GM23338 (cell line): ENCODE data around the gene ARHGAP27. TPM values are rescaled to one million over a fixed set of nuclear protein-coding genes. Genes with fewer than 3 reads are reported as not detected.

ENCODE experiments used
- ATAC-seq: fragments of 200-7000 bp; cut with Tn5 transposase; 3 replicates; pipeline ENCODE4 v1.9.1; 2020
- DNase-seq: peaks from one replicate; pipeline ENCODE4 v3.0.0-alpha.2; 2015; ENCODE audit warnings: low spot score
- H2AFZ ChIP-seq: fragments of 200-600 bp; sonication (generic); 2 replicates; pipeline ENCODE4 v1.8.0; 2016; ENCODE audit warnings: antibody characterized with exemption, mild to moderate bottlenecking, moderate library complexity
- H3F3A ChIP-seq: fragments of 200-600 bp; sonication (generic); replicated peaks from 2 replicates; pipeline ENCODE4 v1.8.0; 2017; ENCODE audit warnings: antibody characterized with exemption, mixed run types, low read depth
- H3K27ac ChIP-seq: fragments of 200-600 bp; sonication (generic); 2 replicates; pipeline ENCODE4 v1.6.1; 2016; ENCODE audit warnings: low read depth
- H3K27me3 ChIP-seq: fragments of 200-600 bp; sonication (generic); 2 replicates; pipeline ENCODE4 v1.8.0; 2016; ENCODE audit warnings: mild to moderate bottlenecking, mixed run types, moderate library complexity; ENCODE audit not compliant: insufficient read depth
- H3K36me3 ChIP-seq: fragments of 200-600 bp; sonication (generic); 2 replicates; pipeline ENCODE4 v1.8.0; 2016; ENCODE audit warnings: mild to moderate bottlenecking; ENCODE audit not compliant: insufficient read depth
- H3K4me1 ChIP-seq: fragments of 200-600 bp; sonication (generic); 2 replicates; pipeline ENCODE4 v1.8.0; 2016; ENCODE audit warnings: mild to moderate bottlenecking, moderate library complexity; ENCODE audit not compliant: insufficient read depth
- H3K4me2 ChIP-seq: fragments of 200-600 bp; sonication (generic); 2 replicates; pipeline ENCODE4 v1.7.1; 2017; ENCODE audit warnings: mixed run types
- H3K4me3 ChIP-seq: fragments of 200-600 bp; sonication (generic); 2 replicates; pipeline ENCODE4 v1.6.1; 2016; ENCODE audit warnings: mixed run types
- H3K79me2 ChIP-seq: fragments of 200-600 bp; sonication (generic); replicated peaks from 2 replicates; pipeline ENCODE4 v1.8.0; 2017; ENCODE audit warnings: mild to moderate bottlenecking; ENCODE audit not compliant: insufficient read depth
- H3K9me2 ChIP-seq: fragments of 200-600 bp; sonication (generic); 2 replicates; pipeline ENCODE4 v1.8.0; 2017; ENCODE audit not compliant: insufficient read depth
- H4K20me1 ChIP-seq: fragments of 200-600 bp; sonication (generic); replicated peaks from 2 replicates; pipeline ENCODE4 v1.8.0; 2017; ENCODE audit warnings: mild to moderate bottlenecking; ENCODE audit not compliant: insufficient read depth
- H3K27ac Mint-ChIP-seq: 2 replicates; pipeline ENCODE4 v1.8.0; 2020; ENCODE audit warnings: inconsistent platforms, mild to moderate bottlenecking, moderate library complexity, mixed read lengths
- H3K27me3 Mint-ChIP-seq: 3 replicates; pipeline ENCODE4 v1.8.0; 2022; ENCODE audit warnings: low read depth, mild to moderate bottlenecking, moderate library complexity, mixed read lengths, inconsistent platforms; ENCODE audit not compliant: insufficient read depth, poor library complexity
- H3K36me3 Mint-ChIP-seq: 3 replicates; pipeline ENCODE4 v1.8.0; 2021; ENCODE audit warnings: low read depth, mild to moderate bottlenecking, inconsistent platforms, moderate library complexity, mixed read lengths
- H3K4me1 Mint-ChIP-seq: 3 replicates; pipeline ENCODE4 v1.8.0; 2020; ENCODE audit warnings: mild to moderate bottlenecking, inconsistent platforms, mixed read lengths
- H3K4me3 Mint-ChIP-seq: 3 replicates; pipeline ENCODE4 v1.8.0; 2021; ENCODE audit warnings: moderate library complexity, mild to moderate bottlenecking, inconsistent platforms, mixed read lengths
- H3K9me3 Mint-ChIP-seq: 3 replicates; pipeline ENCODE4 v1.8.0; 2020; ENCODE audit warnings: moderate library complexity, mild to moderate bottlenecking, inconsistent platforms, mixed read lengths
- EZH2phosphoT487 ChIP-seq: fragments of 200-600 bp; sonication (generic); IDR thresholded peaks from one replicate; pipeline ENCODE4 v1.8.1; 2018; ENCODE audit warnings: antibody characterized with exemption; ENCODE audit not compliant: unreplicated experiment
- POLR2AphosphoS5 ChIP-seq: IDR thresholded peaks from 2 replicates; pipeline ENCODE4 v1.6.1; 2016; ENCODE audit warnings: antibody characterized with exemption, low read depth
- STAT1 ChIP-seq: IDR thresholded peaks from one replicate; pipeline ENCODE4 v1.6.1; 2016; ENCODE audit warnings: antibody characterized with exemption; ENCODE audit not compliant: unreplicated experiment
- ZNF114 ChIP-seq: fragments of 250-450 bp; sonication (Bioruptor Pico); IDR thresholded peaks from 2 replicates; pipeline ENCODE4 v1.5.0; 2020; ENCODE audit warnings: mild to moderate bottlenecking, moderate library complexity
- ZNF331 ChIP-seq: fragments of 250-450 bp; sonication (Bioruptor Pico); IDR thresholded peaks from 2 replicates; pipeline ENCODE4 v1.5.0; 2020; ENCODE audit warnings: low read depth, mild to moderate bottlenecking, moderate library complexity
- polyA plus RNA-seq: library from polyadenylated mRNA; unstranded; fragments of >200 nt; fragmentation: Nextera tagmentation; extraction: Ambion mirVana; gene quantifications from 2 replicates; pipeline ENCODE4 v1.2.1, GENCODE V29; 2016
- total RNA-seq: library from RNA; depleted of rRNA; stranded (reverse); fragments of >200 nt; shearing (Covaris generic); gene quantifications from 2 replicates; pipeline ENCODE4 v1.2.3, GENCODE V29; 2014
- TF ChIP-seq, protein P1 (sequence below): IDR thresholded peaks from 2 replicates; pipeline ENCODE4 v1.6.1; 2016; ENCODE audit warnings: antibody characterized with exemption
- TF ChIP-seq, protein P2 (sequence below), 2 experiments: fragments of 200-600 bp in 1 of 2; sonication (generic) in 1 of 2; conservative IDR thresholded peaks; 2 replicates each; pipeline versions ENCODE4 v1.5.1 to v1.6.1; 2016 to 2017; ENCODE audit warnings: antibody characterized with exemption in 2 of 2, low read depth in 2 of 2, mild to moderate bottlenecking in 2 of 2, moderate library complexity in 1 of 2
- TF ChIP-seq, protein P3 (sequence below): IDR thresholded peaks from one replicate; pipeline ENCODE4 v1.6.1; 2018; ENCODE audit warnings: antibody characterized with exemption; ENCODE audit not compliant: unreplicated experiment

The ARHGAP27 gene
- total and polyA plus RNA-seq, 2 experiments from 2014 or later, result 5.9 to 17.7 TPM

GRCh38 chr17:45410144-45411091 lies 22.3 kb downstream of the ARHGAP27 start (continued):
- TF ChIP-seq, protein P1, sequence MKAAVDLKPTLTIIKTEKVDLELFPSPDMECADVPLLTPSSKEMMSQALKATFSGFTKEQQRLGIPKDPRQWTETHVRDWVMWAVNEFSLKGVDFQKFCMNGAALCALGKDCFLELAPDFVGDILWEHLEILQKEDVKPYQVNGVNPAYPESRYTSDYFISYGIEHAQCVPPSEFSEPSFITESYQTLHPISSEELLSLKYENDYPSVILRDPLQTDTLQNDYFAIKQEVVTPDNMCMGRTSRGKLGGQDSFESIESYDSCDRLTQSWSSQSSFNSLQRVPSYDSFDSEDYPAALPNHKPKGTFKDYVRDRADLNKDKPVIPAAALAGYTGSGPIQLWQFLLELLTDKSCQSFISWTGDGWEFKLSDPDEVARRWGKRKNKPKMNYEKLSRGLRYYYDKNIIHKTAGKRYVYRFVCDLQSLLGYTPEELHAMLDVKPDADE, result no peak
- TF ChIP-seq EZH2phosphoT487 (no peak), STAT1 (no peak), ZNF331 (CRISPR knock-in tag) (no peak), POLR2AphosphoS5 (no peak)

GRCh38 chr17:45409659-45410076 lies 23.0 kb downstream of the ARHGAP27 start:
- no peak for TF ChIP-seq ZNF114 (CRISPR knock-in tag)
- TF ChIP-seq ZNF331 (CRISPR knock-in tag), result no peak
- TF ChIP-seq, protein P2, sequence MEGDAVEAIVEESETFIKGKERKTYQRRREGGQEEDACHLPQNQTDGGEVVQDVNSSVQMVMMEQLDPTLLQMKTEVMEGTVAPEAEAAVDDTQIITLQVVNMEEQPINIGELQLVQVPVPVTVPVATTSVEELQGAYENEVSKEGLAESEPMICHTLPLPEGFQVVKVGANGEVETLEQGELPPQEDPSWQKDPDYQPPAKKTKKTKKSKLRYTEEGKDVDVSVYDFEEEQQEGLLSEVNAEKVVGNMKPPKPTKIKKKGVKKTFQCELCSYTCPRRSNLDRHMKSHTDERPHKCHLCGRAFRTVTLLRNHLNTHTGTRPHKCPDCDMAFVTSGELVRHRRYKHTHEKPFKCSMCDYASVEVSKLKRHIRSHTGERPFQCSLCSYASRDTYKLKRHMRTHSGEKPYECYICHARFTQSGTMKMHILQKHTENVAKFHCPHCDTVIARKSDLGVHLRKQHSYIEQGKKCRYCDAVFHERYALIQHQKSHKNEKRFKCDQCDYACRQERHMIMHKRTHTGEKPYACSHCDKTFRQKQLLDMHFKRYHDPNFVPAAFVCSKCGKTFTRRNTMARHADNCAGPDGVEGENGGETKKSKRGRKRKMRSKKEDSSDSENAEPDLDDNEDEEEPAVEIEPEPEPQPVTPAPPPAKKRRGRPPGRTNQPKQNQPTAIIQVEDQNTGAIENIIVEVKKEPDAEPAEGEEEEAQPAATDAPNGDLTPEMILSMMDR (conservative IDR thresholded peaks at IDR 0.05; ENCODE audit: low read depth in 2 of 2), result no peak
- no peak for TF ChIP-seq EZH2phosphoT487
- TF ChIP-seq, protein P3, sequence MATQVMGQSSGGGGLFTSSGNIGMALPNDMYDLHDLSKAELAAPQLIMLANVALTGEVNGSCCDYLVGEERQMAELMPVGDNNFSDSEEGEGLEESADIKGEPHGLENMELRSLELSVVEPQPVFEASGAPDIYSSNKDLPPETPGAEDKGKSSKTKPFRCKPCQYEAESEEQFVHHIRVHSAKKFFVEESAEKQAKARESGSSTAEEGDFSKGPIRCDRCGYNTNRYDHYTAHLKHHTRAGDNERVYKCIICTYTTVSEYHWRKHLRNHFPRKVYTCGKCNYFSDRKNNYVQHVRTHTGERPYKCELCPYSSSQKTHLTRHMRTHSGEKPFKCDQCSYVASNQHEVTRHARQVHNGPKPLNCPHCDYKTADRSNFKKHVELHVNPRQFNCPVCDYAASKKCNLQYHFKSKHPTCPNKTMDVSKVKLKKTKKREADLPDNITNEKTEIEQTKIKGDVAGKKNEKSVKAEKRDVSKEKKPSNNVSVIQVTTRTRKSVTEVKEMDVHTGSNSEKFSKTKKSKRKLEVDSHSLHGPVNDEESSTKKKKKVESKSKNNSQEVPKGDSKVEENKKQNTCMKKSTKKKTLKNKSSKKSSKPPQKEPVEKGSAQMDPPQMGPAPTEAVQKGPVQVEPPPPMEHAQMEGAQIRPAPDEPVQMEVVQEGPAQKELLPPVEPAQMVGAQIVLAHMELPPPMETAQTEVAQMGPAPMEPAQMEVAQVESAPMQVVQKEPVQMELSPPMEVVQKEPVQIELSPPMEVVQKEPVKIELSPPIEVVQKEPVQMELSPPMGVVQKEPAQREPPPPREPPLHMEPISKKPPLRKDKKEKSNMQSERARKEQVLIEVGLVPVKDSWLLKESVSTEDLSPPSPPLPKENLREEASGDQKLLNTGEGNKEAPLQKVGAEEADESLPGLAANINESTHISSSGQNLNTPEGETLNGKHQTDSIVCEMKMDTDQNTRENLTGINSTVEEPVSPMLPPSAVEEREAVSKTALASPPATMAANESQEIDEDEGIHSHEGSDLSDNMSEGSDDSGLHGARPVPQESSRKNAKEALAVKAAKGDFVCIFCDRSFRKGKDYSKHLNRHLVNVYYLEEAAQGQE, result no peak
- Mint-ChIP-seq H3K27me3 (peaks cover 11% of the 10 kb centered on the region), H3K36me3 (no peaks in the 10 kb centered on the region), H3K27ac (no peak overlapping the region), H3K4me3 (no peak overlapping the region), H3K4me1 (peaks cover 42% of the 10 kb centered on the region), H3K9me3 (no peaks in the 10 kb centered on the region)
- Histone ChIP-seq H2AFZ (no peak overlapping the region), H3K79me2 (no peaks in the 10 kb centered on the region), H3K27me3 (no peaks in the 10 kb centered on the region), H3K9me2 (no peaks in the 10 kb centered on the region), H3K36me3 (no peaks in the 10 kb centered on the region), H3F3A (0 out of 2 replicates have a peak, but pooled peaks cover under 1% of the 10 kb centered on the region), H3K4me2 (no peak overlapping the region), H3K4me3 (no peak overlapping the region), H4K20me1 (no peaks in the 10 kb centered on the region), H3K4me1 (peaks cover 10% of the 10 kb centered on the region), H3K27ac (no peak overlapping the region)
- DNase-seq, result no peak
- no peak for ATAC-seq
